NCI-H510A treated with DMSO at 0.1 percent for 48 hours (cell line): ENCODE measurements around the gene WIF1.

ENCODE experiments used
- DNase-seq: peaks from one replicate; lab custom pipeline; 2025; lab: John Stamatoyannopoulos, UW

WIF1 gene, protein sequence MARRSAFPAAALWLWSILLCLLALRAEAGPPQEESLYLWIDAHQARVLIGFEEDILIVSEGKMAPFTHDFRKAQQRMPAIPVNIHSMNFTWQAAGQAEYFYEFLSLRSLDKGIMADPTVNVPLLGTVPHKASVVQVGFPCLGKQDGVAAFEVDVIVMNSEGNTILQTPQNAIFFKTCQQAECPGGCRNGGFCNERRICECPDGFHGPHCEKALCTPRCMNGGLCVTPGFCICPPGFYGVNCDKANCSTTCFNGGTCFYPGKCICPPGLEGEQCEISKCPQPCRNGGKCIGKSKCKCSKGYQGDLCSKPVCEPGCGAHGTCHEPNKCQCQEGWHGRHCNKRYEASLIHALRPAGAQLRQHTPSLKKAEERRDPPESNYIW

DNA sequence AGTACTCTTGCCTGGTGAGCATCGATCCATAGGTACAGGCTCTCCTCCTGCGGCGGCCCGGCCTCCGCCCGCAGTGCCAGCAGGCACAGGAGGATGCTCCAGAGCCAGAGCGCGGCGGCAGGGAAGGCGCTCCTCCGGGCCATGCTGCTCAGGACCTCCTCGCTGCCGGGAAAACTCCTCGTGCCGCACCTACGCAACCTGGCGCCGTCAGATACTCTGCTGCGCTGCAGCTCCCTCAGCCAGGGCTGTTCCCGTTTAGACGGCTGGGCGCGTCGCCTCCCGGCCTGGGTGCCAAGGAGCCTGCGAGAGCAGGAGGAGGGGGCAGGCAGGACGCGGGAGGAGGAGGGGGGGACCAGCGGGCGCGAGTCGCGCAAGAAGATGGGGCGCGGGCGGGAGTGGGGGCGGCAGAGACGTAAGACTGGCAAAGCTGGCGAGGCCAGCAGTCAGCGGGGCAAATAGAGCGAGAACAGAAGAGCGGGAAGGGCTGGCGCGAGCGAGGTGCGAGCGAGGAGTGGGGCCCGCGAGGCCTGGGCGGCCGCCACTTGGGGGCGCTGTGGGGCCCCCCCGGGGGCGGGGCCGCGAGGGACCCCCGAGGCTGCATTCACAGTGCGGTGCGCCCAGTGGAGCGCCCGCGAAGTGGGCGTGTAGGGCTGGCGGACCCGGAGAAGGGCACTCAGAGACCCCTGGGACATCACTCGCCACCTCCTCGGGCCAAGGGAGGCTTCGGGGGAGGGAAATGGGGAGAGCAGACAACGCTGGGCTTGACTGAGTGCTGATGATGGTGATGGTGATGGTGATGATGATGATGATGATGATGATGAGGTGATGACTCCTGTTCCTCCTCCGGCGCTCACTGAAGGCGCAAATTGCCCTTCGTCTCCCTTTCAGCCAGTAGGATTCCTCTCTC is at the start of gene WIF1:
TSS of gene WIF1 (minus strand) at position 257 of the 907 bp plus-strand sequence. CDS start at position 143, 114 bp downstream.
- peak; percentile 44 for DNase-seq

DNA sequence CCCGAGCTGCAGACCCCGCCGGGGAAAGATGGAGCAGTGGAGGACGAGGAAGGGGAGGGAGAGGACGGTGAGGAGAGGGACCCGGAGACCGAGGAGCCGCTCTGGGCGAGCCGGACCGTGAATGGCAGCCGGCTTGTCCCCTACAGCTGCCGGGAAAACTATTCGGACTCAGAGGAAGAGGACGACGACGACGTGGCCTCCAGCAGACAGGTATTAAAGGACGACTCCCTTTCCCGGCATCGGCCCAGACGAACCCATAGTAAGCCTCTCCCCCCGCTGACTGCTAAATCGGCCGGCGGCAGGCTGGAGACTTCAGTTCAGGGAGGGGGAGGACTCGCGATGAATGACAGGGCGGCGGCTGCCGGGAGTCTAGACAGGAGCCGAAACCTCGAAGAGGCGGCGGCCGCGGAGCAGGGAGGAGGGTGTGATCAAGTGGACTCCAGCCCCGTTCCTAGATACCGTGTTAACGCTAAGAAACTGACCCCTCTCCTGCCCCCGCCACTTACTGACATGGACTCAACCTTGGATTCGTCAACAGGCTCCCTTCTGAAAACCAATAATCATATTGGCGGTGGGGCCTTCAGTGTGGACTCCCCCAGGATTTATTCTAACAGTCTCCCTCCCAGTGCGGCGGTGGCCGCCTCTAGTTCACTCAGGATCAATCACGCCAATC is 49.2 kb upstream of the WIF1 start:
- DNase-seq: peak; percentile 50

DNA sequence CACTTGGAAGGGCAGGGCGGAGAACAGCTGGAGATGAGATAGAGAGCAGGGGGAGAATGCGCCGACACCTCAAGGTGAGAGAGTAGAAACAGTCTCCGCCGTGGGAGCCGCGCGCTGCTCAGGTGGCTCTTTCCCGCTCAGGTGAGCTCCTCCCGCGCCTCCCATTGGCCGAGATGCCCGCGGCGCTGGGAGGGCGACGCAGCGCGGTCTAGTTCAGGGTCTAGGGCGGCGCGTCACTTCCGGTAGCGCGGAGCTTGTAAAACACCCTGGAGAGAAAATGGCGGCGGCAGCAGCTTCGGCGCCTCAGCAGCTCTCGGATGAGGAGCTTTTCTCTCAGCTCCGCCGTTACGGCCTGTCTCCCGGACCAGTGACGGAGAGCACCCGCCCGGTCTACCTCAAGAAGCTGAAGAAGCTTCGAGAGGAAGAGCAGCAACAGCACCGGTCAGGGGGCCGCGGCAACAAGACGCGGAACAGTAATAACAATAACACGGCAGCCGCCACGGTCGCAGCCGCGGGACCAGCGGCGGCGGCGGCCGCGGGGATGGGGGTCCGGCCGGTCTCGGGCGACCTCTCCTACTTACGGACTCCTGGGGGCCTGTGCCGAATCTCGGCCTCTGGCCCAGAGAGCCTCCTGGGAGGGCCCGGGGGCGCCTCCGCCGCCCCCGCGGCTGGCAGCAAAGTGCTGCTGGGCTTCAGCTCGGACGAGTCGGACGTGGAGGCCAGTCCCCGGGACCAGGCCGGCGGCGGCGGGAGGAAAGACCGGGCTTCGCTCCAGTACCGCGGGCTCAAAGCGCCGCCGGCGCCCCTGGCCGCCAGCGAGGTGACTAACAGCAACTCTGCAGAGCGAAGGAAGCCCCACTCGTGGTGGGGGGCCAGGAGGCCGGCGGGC is 48.5 kb upstream of the WIF1 start, which contains the start of gene LEMD3:
TSS of gene LEMD3 (plus strand) at position 264 of the 889 bp plus-strand sequence. CDS start at position 278, 14 bp downstream.
- peak; percentile 96 for DNase-seq

GRCh38 chr12:65168681-65169319 is 47.7 kb upstream of the WIF1 start:
- DNase-seq: no peak

DNA sequence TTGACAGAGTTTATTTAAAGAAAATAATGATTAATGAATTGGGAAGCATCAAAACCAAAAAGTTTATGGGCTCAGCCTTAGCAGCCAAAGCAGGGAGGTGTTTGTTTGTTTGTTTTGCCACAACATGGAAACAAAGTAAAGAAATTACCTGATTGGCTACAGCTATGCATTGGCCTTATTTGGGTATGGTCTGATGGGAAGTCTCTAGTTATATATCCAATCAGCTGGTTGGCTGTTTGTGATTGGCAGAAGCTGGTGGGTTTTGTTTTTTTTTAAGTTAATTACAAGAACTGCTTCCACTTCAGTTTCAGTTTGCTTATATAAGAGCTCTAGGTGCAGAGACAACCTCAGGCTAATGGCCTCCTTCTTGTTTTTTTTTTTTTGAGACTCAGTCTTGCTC is 43.7 kb upstream of the WIF1 start:
- DNase-seq: no peak

- DNase-seq: no peak
Observed at GRCh38 chr12:65164244-65164643, 43.1 kb upstream of the WIF1 start.

DNA sequence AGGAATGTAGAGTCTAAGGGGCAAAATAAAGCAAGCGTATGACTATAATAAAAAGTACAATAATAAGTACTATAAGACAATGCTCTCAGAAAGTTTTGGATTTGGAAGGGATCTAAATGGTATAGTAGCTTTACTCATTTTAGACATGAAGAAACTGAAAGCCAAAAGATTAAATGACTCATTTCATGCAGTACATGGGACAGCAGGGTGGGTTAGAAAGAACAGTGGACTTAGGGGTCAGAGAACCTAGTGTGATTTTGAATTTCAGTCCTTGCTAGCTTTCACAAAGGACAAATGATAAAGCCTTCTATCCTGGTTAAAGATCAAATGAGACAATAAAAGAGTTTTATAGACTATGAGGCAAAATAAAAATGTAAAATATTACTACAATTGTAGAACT is 41.5 kb upstream of the WIF1 start:
- no peak for DNase-seq

GRCh38 chr12:65157091-65157490 is 36.0 kb upstream of the WIF1 start:
- no peak for DNase-seq

DNA sequence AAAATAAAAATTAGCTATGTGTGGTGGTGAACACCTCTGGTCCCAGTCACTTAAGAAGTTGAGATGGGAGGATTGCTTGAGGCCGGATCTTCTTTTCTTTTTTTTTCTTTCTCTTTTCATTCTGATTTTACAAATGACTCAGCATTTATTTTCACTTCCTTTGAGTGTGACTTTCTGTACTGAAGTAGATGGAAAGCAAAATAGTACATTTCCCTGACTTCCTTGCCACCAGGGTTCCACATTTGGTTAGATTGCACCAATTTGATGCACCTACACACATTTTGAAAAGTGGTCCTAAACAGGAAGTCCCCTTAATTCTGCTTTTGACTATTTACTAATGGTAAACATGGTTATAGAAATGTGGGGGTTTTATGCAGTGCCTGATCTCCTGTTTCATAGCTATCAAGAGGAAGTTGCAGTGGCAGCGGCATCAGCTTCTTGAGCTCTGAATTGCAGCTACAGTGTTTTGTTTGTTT is 35.3 kb upstream of the WIF1 start:
- peak; percentile 8 for DNase-seq

GRCh38 chr12:65155784-65156183 is 34.7 kb upstream of the WIF1 start:
- DNase-seq: no peak

DNA sequence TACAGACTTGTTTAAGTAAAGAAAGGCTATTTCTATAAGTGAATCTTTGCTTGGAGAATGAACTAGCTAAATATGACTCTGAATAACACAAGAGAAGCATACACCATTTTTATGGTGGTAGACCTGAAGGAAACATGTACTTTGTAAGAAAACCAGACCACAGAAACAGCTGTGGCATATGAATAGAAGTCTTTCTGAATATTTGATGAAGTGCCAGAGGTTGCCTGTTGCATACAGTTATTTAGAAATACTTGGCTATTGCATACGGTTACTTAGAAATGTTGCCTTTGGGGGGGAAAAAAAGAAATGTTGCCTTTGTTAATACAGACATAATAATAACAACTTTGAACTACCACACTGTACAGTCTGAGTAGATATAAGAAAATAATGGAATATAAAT is 31.5 kb upstream of the WIF1 start:
- no peak for DNase-seq

DNA sequence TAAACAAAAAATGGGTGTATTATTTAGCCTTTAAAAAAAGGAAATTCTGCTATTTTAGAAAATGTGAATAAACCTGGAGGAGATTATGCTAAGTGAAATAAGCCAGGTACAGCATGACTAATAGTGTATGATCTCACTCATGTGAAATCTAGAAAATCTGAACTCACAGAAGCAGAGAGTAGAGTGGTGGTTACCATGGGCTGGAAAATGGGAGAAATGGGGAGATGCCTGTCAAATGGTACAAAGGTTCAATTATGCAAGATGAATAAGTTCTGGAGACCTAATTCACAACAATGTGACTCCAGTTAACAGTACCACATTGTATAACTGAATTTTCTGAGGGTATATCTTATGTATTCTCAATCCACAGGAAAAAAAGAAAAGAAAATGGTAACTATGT is 30.9 kb upstream of the WIF1 start:
- DNase-seq: no peak

DNA sequence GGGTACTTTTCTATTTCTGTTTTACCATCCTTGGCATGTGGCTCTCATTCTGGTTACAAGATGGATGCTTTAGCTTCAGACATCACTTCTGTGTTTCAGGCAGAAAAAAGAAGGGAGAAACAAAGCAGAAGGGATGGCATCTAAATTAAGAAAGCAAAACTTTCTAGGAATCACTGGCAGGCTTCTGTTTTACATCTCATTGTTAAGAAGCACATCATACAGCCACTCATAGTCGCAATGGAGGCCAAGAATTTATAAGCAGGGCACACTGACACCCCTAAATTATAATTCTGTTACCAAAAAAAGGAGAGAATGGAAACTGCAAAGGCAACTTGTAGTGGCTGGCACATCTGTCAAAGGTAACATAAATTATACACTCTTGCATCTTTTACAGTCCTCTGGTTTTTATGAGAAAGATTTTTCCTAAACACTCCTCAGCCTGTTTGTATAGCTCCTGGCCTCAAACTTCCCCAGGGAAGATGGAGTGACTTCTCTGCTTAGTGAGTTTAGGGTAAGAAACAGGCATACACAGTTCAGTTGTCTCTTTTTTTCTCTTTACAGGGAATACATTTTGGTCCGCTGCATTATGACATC is 26.3 kb upstream of the WIF1 start:
- no peak for DNase-seq

GRCh38 chr12:65140738-65141137 is 19.6 kb upstream of the WIF1 start:
- DNase-seq: no peak

DNA sequence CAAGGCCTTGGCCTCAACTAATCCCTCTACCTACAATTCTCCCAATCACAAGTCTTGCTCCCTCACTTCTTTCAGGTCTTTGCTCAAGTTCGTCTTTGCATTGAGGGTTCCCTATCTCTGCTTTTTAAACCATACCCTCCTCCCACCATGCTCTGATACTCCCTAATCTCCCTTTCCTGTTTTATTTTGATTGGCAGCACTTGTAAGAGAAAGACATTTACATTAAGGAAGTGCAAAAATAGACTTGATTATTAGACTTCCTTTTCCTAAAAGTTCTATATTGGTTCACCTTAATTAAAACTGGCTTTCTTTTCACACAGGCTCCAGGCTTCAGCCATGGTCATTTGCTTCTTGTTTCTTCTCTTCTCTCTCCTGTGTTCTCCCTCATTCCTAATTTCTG is 18.3 kb upstream of the WIF1 start:
- DNase-seq: no peak

GRCh38 chr12:65133879-65134278 is 12.8 kb upstream of the WIF1 start:
- DNase-seq: no peak

- DNase-seq: no peak
Observed at GRCh38 chr12:65126482-65126881, 5.4 kb upstream of the WIF1 start.

- DNase-seq: no peak
Observed at GRCh38 chr12:65125975-65126374, 4.9 kb upstream of the WIF1 start.

- no peak for DNase-seq
Observed at GRCh38 chr12:65125247-65125646, 4.1 kb upstream of the WIF1 start.

DNA sequence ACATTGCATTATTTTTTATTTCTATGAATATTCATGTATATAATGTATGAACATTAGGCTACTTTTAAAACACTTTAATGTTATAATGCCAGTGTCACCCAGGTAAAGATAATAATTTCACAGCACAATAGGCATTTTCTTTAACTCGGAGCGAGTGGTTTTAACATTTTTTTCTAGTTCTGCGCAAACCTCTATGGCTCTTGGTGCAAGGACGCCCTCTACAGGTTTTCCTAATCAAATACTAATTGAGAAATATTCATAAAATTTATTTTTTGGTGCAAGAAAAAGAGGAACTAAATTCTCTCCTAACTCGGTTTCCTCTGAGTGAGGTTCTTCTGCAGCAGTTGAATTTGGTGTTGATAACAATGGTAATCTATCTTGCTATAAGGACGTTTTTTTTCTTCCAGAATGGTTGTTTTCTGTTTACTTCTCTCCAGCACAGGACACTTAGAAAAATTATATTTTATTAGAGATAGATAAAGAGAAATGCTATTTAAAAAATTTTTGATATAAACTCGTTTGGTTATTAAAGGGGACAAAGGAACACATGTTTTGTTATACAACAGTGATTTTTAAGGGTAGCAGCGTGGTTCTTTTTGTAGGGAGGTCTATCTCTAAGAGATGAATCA is 2.4 kb upstream of the WIF1 start:
- peak; percentile 46 for DNase-seq
